Measurements from ENCODE around the gene PLOD1. TPM values are rescaled to one million over a fixed set of nuclear protein-coding genes. Genes with fewer than 3 reads are reported as not detected.
"Not testable (repeated sequence)": the region's sequence is repeated elsewhere in the genome, so short reads cannot be mapped to it uniquely, and the experiment has no call there.

Gene PLOD1
- total RNA-seq, 2 donors from 2014 or later: 71.5 to 81.8 TPM

GRCh38 chr1:11930571-11931445, 3.7 kb upstream of the PLOD1 start:
- H3K27ac ChIP-seq (ENCODE audit: low read depth, low read length): no peak overlapping the region
- WGBS, 2 experiments (ENCODE audit: insufficient coverage in 1 of 2, insufficient read length in 1 of 2): 88 to 92% methylated on average over 7 of the region's 7 CpGs
- peak overlapping the region; percentile 86 for H3K27ac Mint-ChIP-seq

DNA sequence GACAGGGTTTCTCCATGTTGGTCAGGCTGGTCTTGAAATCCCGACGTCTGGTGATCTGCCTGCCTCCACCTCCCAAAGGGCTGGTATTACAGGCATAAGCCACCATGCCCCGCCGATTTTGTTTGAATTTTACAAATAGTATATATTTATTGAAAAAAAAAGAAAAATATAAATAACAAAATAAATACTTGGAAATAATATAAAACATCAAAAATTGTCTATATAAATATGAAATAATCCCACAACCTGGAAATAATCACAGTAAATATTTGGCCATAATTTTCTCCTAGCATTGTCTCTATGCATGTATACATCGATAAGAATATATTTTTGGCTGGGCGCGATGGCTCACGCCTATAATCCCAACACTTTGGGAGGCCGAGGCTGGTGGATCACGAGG, 2.7 kb upstream of the PLOD1 start:
- Histone ChIP-seq H3K4me1 (ENCODE audit: control insufficient read depth, insufficient read depth, low read length) (peaks cover 6% of the 10 kb centered on the region), H3K4me3 (ENCODE audit: low read length) (no peak overlapping the region), H3K9ac (ENCODE audit: extremely low read depth, low read length, poor library complexity, severe bottlenecking) (no peak overlapping the region), H3K36me3 (ENCODE audit: control insufficient read depth, insufficient read depth, low read length) (no peaks in the 10 kb centered on the region), H3K9me3 (ENCODE audit: control insufficient read depth, low read length) (no peaks in the 10 kb centered on the region), H3K27me3 (ENCODE audit: control insufficient read depth, insufficient read depth, low read length, poor library complexity, severe bottlenecking) (no peaks in the 10 kb centered on the region), H3K27ac (ENCODE audit: low read depth, low read length) (no peak overlapping the region)
- no peak for DNase-seq
- H3K4me1 Mint-ChIP-seq: peaks cover 10% of the 10 kb centered on the region
- H3K36me3 Mint-ChIP-seq (ENCODE audit: low read depth): no peaks in the 10 kb centered on the region
- 91 to 100% methylated on average over 3 to 8 of the region's 10 CpGs for WGBS, 2 experiments (ENCODE audit: insufficient coverage in 1 of 2, insufficient read length in 1 of 2)
- H3K4me3 Mint-ChIP-seq: no peak overlapping the region
- no peak for TF ChIP-seq CTCF (conservative IDR thresholded peaks at IDR 0.05)
- H3K9me3 Mint-ChIP-seq: no peaks in the 10 kb centered on the region
- H3K27me3 Mint-ChIP-seq (ENCODE audit: insufficient read depth): no peaks in the 10 kb centered on the region
- no peak overlapping the region for H3K27ac Mint-ChIP-seq

More at GRCh38 chr1:11930571-11931445, 3.7 kb upstream of the PLOD1 start:
- Histone ChIP-seq H3K4me1 (ENCODE audit: control insufficient read depth, insufficient read depth, low read length) (peaks cover 6% of the 10 kb centered on the region), H3K9ac (ENCODE audit: extremely low read depth, low read length, poor library complexity, severe bottlenecking) (no peak overlapping the region), H3K4me3 (ENCODE audit: low read length) (no peak overlapping the region), H3K9me3 (ENCODE audit: control insufficient read depth, low read length) (no peaks in the 10 kb centered on the region), H3K27me3 (ENCODE audit: control insufficient read depth, insufficient read depth, low read length, poor library complexity, severe bottlenecking) (no peaks in the 10 kb centered on the region), H3K36me3 (ENCODE audit: control insufficient read depth, insufficient read depth, low read length) (no peaks in the 10 kb centered on the region)
- H3K27me3 Mint-ChIP-seq (ENCODE audit: insufficient read depth): no peaks in the 10 kb centered on the region
- H3K4me3 Mint-ChIP-seq: no peak overlapping the region
- H3K9me3 Mint-ChIP-seq: no peaks in the 10 kb centered on the region
- no peak for TF ChIP-seq CTCF (conservative IDR thresholded peaks at IDR 0.05)
- H3K36me3 Mint-ChIP-seq (ENCODE audit: low read depth): no peaks in the 10 kb centered on the region
- H3K4me1 Mint-ChIP-seq: peaks cover 10% of the 10 kb centered on the region
- no peak for DNase-seq

DNA sequence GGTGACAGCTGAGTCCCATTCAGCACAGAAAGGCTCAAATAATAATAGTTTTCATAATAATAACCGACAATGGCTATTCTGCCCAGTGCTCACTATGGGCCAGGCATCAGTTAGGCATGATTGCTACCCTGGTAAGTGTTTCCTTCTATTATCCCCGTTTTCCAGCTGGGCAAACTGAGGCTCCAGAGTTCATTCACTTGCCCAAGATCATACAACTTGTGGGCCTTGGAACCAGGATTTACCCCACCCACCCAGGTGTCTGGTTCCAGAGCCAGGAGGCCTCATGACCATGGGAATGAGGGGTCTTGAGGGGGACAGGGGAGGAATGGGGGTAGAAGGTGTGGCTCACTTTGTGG, 518 bp downstream of the PLOD1 start:
- no peaks in the 10 kb centered on the region for H3K9me3 ChIP-seq (ENCODE audit: control insufficient read depth, low read length)
- no peak for TF ChIP-seq CTCF (conservative IDR thresholded peaks at IDR 0.05)
- DNase-seq: no peak
- H3K9ac ChIP-seq (ENCODE audit: extremely low read depth, low read length, poor library complexity, severe bottlenecking): peak overlapping the region; percentile 77
- H3K27me3 ChIP-seq (ENCODE audit: control insufficient read depth, insufficient read depth, low read length, poor library complexity, severe bottlenecking): no peaks in the 10 kb centered on the region
- WGBS, 2 experiments (ENCODE audit: insufficient coverage in 1 of 2, insufficient read length in 1 of 2): 44% methylated on average over 2 of the region's 2 CpGs; no CpG with 5 or more reads in 1 of the 2 experiments
- H3K4me3 ChIP-seq (ENCODE audit: low read length): peak overlapping the region; percentile 82
- Mint-ChIP-seq H3K36me3 (ENCODE audit: low read depth) (peaks cover 6% of the 10 kb centered on the region), H3K27ac (peak overlapping the region; percentile 44), H3K4me3 (peak overlapping the region; percentile 67), H3K27me3 (ENCODE audit: insufficient read depth) (no peaks in the 10 kb centered on the region), H3K9me3 (no peaks in the 10 kb centered on the region), H3K4me1 (peaks cover 14% of the 10 kb centered on the region)
- peaks cover 6% of the 10 kb centered on the region for H3K4me1 ChIP-seq (ENCODE audit: control insufficient read depth, insufficient read depth, low read length)
- peaks cover 2% of the 10 kb centered on the region for H3K36me3 ChIP-seq (ENCODE audit: control insufficient read depth, insufficient read depth, low read length)
- H3K27ac ChIP-seq (ENCODE audit: low read depth, low read length): no peak overlapping the region

- not testable (repeated sequence) for H3K36me3 ChIP-seq (ENCODE audit: control insufficient read depth, insufficient read depth, low read length); H3K27ac ChIP-seq (ENCODE audit: low read depth, low read length); H3K4me3 Mint-ChIP-seq; H3K9me3 Mint-ChIP-seq; H3K27me3 ChIP-seq (ENCODE audit: control insufficient read depth, insufficient read depth, low read length, poor library complexity, severe bottlenecking); H3K9me3 ChIP-seq (ENCODE audit: control insufficient read depth, low read length); H3K4me3 ChIP-seq (ENCODE audit: low read length); DNase-seq; H3K27me3 Mint-ChIP-seq (ENCODE audit: insufficient read depth); H3K4me1 ChIP-seq (ENCODE audit: control insufficient read depth, insufficient read depth, low read length); H3K9ac ChIP-seq (ENCODE audit: extremely low read depth, low read length, poor library complexity, severe bottlenecking); H3K36me3 Mint-ChIP-seq (ENCODE audit: low read depth); H3K27ac Mint-ChIP-seq
- WGBS, 2 experiments (ENCODE audit: insufficient coverage in 1 of 2, insufficient read length in 1 of 2): 89 to 96% methylated on average over 7 to 10 of the region's 10 CpGs
- peaks cover 12% of the 10 kb centered on the region for H3K4me1 Mint-ChIP-seq
These were observed 1.2 kb downstream of the PLOD1 start for GRCh38 chr1:11935733-11936132.

Measured in endodermal cell (in vitro differentiated cells).